Measurements from ENCODE around the gene TP53INP2. TPM values are rescaled to one million over a fixed set of nuclear protein-coding genes. Genes with fewer than 3 reads are reported as not detected.
A peak's percentile ranks its signal among the peaks of the same experiment; 100 is the strongest.
"Not testable (repeated sequence)": the region's sequence is repeated elsewhere in the genome, so short reads cannot be mapped to it uniquely, and the experiment has no call there.

Gene TP53INP2
- total RNA-seq (10 to 100 TPM in 2 of 5 experiments, 1 to 10 TPM in 3; 1.2 to 41.4 (median 1.5) TPM), polyA plus RNA-seq (under 1 TPM; 0.04 to 0.44 TPM), total RNA-seq (185 reads per million, percentile 92 among the genes with 10 or more reads in this experiment)

- CTCF ChIA-PET, result interaction anchor here (0.6 to 1.3 kb wide), 3 partner anchors 9 to 237 kb away, joined by 3 to 6 read pairs (median 4); no protein-coding TSS in a partner anchor
Observed at GRCh38 chr20:34704177-34705007, at the start of gene TP53INP2. Gene TP53INP2, plus strand, starts transcription at chr20:34704344. Its CDS starts 4,396 bp downstream, at chr20:34708740.

GRCh38 chr20:34658654-34659053 is 45.5 kb upstream of the TP53INP2 start:
- CTCF ChIA-PET; intact Hi-C loops (cut with micrococcal nuclease); H3K27ac ChIP-seq (ENCODE audit: low read depth, low read length); H3K27me3 ChIP-seq (ENCODE audit: control insufficient read depth in 2 of 2, insufficient read depth in 2 of 2, low read length in 2 of 2); H3K27ac Mint-ChIP-seq; H3K4me1 Mint-ChIP-seq; POLR2A ChIA-PET; ATAC-seq; H3K9me3 Mint-ChIP-seq; H3K9me3 ChIP-seq (ENCODE audit: control insufficient read depth in 2 of 3, low read length in 3 of 3); H3K4me3 Mint-ChIP-seq; H3K27me3 Mint-ChIP-seq; H3K36me3 ChIP-seq (ENCODE audit: control insufficient read depth in 2 of 3, insufficient read depth in 3 of 3, low read length in 3 of 3); H3K4me1 ChIP-seq (ENCODE audit: control insufficient read depth in 2 of 2, insufficient read depth in 2 of 2, low read length in 2 of 2); DNase-seq; H3K4me3 ChIP-seq (ENCODE audit: low read length): not testable (repeated sequence)
- peaks cover 0 to 11% (median 4%) of the 10 kb centered on the region in 5 donors for H3K36me3 Mint-ChIP-seq

More at GRCh38 chr20:34704177-34705007, at the start of gene TP53INP2:
- H3K27ac Mint-ChIP-seq, result peak within 1 kb of the TSS; percentile 79 to 100 (median 97)
- peak; percentile 78 for ATAC-seq
- H3K27me3 Mint-ChIP-seq, result peaks cover 0 to 25% (median 6%) of the 10 kb centered on the region in 5 donors
- H3K4me3 Mint-ChIP-seq, result peak within 1 kb of the TSS; percentile 91 to 98 (median 94)
- Histone ChIP-seq H3K4me1 (ENCODE audit: control insufficient read depth in 2 of 2, insufficient read depth in 2 of 2, low read length in 2 of 2) (peaks cover 6 to 7% of the 10 kb centered on the region in 2 donors), H3K36me3 (ENCODE audit: control insufficient read depth in 2 of 3, insufficient read depth in 3 of 3, low read length in 3 of 3) (no peaks in the 10 kb centered on the region), H3K27me3 (ENCODE audit: control insufficient read depth in 2 of 2, insufficient read depth in 2 of 2, low read length in 2 of 2) (no peaks in the 10 kb centered on the region), H3K4me3 (ENCODE audit: low read length) (peak within 1 kb of the TSS; percentile 59), H3K9me3 (ENCODE audit: control insufficient read depth in 2 of 3, low read length in 3 of 3) (no peaks in the 10 kb centered on the region), H3K27ac (ENCODE audit: low read depth, low read length) (peak within 1 kb of the TSS; percentile 94)
- DNase-seq, result peak; percentile 82 to 93 (median 87)
- POLR2A ChIA-PET, result interaction anchor here (0.9 to 2.5 kb wide), 4 partner anchors 27 to 401 kb away, joined by 3 to 14 read pairs (median 4); partner anchors contain the start of genes AHCY, ITCH and PIGU
- intact Hi-C loops (cut with micrococcal nuclease), result loop anchor here (1.0 to 10.0 kb wide), 9 partner anchors 27 to 710 kb away; partner anchors contain the start of genes NCOA6 (in 2 of the 2), PIGU (in 2 of the 2), AHCY (in 1 of the 2) and DYNLRB1 (in 1 of the 2)
- peaks cover 0 to 1% (median 0%) of the 10 kb centered on the region in 5 donors for H3K36me3 Mint-ChIP-seq
- H3K4me1 Mint-ChIP-seq, result peaks cover 15 to 39% (median 25%) of the 10 kb centered on the region in 7 donors
- H3K9me3 Mint-ChIP-seq, result peaks cover 0 to 8% (median 0%) of the 10 kb centered on the region in 11 donors

- H3K27me3 Mint-ChIP-seq; intact Hi-C loops (cut with micrococcal nuclease); H3K27ac ChIP-seq (ENCODE audit: low read depth, low read length); H3K4me3 ChIP-seq (ENCODE audit: low read length); CTCF ChIA-PET; H3K4me3 Mint-ChIP-seq; H3K4me1 Mint-ChIP-seq; H3K4me1 ChIP-seq (ENCODE audit: control insufficient read depth in 2 of 2, insufficient read depth in 2 of 2, low read length in 2 of 2); H3K36me3 ChIP-seq (ENCODE audit: control insufficient read depth in 2 of 3, insufficient read depth in 3 of 3, low read length in 3 of 3); POLR2A ChIA-PET; H3K9me3 Mint-ChIP-seq; H3K9me3 ChIP-seq (ENCODE audit: control insufficient read depth in 2 of 3, low read length in 3 of 3); ATAC-seq; H3K27me3 ChIP-seq (ENCODE audit: control insufficient read depth in 2 of 2, insufficient read depth in 2 of 2, low read length in 2 of 2); DNase-seq: not testable (repeated sequence)
- peak overlapping the region in 1 of 9 donors; percentile 67 for H3K27ac Mint-ChIP-seq
- peaks cover 0 to 12% (median 4%) of the 10 kb centered on the region in 5 donors for H3K36me3 Mint-ChIP-seq
Observed at GRCh38 chr20:34661811-34662210, 42.3 kb upstream of the TP53INP2 start.

GRCh38 chr20:34663213-34663943 is 40.8 kb upstream of the TP53INP2 start:
- H3K4me3 ChIP-seq (ENCODE audit: low read length), result no peak overlapping the region
- ChIA-PET CTCF (interaction anchor here (0.6 kb wide), 1 partner anchor 117 kb away, joined by 3 read pairs; no protein-coding TSS in a partner anchor), POLR2A (no interaction called here)
- DNase-seq (no peak), ATAC-seq (no peak)
- intact Hi-C loops (cut with micrococcal nuclease), result no loop called here
- Mint-ChIP-seq H3K4me3 (no peak overlapping the region), H3K9me3 (no peaks in the 10 kb centered on the region), H3K4me1 (peaks cover 0 to 10% (median 5%) of the 10 kb centered on the region in 7 donors), H3K27ac (no peak overlapping the region), H3K27me3 (no peaks in the 10 kb centered on the region), H3K36me3 (peaks cover 0 to 8% (median 4%) of the 10 kb centered on the region in 5 donors)
- no peaks in the 10 kb centered on the region for H3K4me1 ChIP-seq (ENCODE audit: control insufficient read depth in 2 of 2, insufficient read depth in 2 of 2, low read length in 2 of 2)
- no peaks in the 10 kb centered on the region for H3K9me3 ChIP-seq (ENCODE audit: control insufficient read depth in 2 of 3, low read length in 3 of 3)
- no peaks in the 10 kb centered on the region for H3K36me3 ChIP-seq (ENCODE audit: control insufficient read depth in 2 of 3, insufficient read depth in 3 of 3, low read length in 3 of 3)
- no peaks in the 10 kb centered on the region for H3K27me3 ChIP-seq (ENCODE audit: control insufficient read depth in 2 of 2, insufficient read depth in 2 of 2, low read length in 2 of 2)
- H3K27ac ChIP-seq (ENCODE audit: low read depth, low read length), result no peak overlapping the region

- H3K27ac Mint-ChIP-seq; H3K27me3 Mint-ChIP-seq; H3K4me3 ChIP-seq (ENCODE audit: low read length); POLR2A ChIA-PET; DNase-seq; H3K9me3 Mint-ChIP-seq; intact Hi-C loops (cut with micrococcal nuclease); H3K4me3 Mint-ChIP-seq; H3K9me3 ChIP-seq (ENCODE audit: control insufficient read depth in 2 of 3, low read length in 3 of 3); H3K4me1 ChIP-seq (ENCODE audit: control insufficient read depth in 2 of 2, insufficient read depth in 2 of 2, low read length in 2 of 2); ATAC-seq; H3K27ac ChIP-seq (ENCODE audit: low read depth, low read length); H3K27me3 ChIP-seq (ENCODE audit: control insufficient read depth in 2 of 2, insufficient read depth in 2 of 2, low read length in 2 of 2); H3K36me3 ChIP-seq (ENCODE audit: control insufficient read depth in 2 of 3, insufficient read depth in 3 of 3, low read length in 3 of 3): not testable (repeated sequence)
- CTCF ChIA-PET, result interaction anchor here (0.7 kb wide), 1 partner anchor 8 kb away, joined by 4 read pairs; no protein-coding TSS in a partner anchor
- Mint-ChIP-seq H3K4me1 (peaks cover 0 to 13% (median 5%) of the 10 kb centered on the region in 7 donors), H3K36me3 (peaks cover 0 to 11% (median 8%) of the 10 kb centered on the region in 5 donors)
Observed at GRCh38 chr20:34664751-34665150, 39.4 kb upstream of the TP53INP2 start.

- Histone ChIP-seq H3K27me3 (ENCODE audit: control insufficient read depth in 2 of 2, insufficient read depth in 2 of 2, low read length in 2 of 2) (no peaks in the 10 kb centered on the region), H3K9me3 (ENCODE audit: control insufficient read depth in 2 of 3, low read length in 3 of 3) (no peaks in the 10 kb centered on the region), H3K4me1 (ENCODE audit: control insufficient read depth in 2 of 2, insufficient read depth in 2 of 2, low read length in 2 of 2) (no peaks in the 10 kb centered on the region), H3K4me3 (ENCODE audit: low read length) (no peak overlapping the region), H3K36me3 (ENCODE audit: control insufficient read depth in 2 of 3, insufficient read depth in 3 of 3, low read length in 3 of 3) (peaks cover 0 to 3% (median 0%) of the 10 kb centered on the region in 3 experiments), H3K27ac (ENCODE audit: low read depth, low read length) (no peak overlapping the region)
- intact Hi-C loops (cut with micrococcal nuclease), result no loop called here
- Mint-ChIP-seq H3K36me3 (peaks cover 0 to 12% (median 9%) of the 10 kb centered on the region in 5 donors), H3K4me1 (peaks cover 4 to 14% (median 9%) of the 10 kb centered on the region in 7 donors), H3K27ac (no peak overlapping the region), H3K9me3 (no peaks in the 10 kb centered on the region), H3K27me3 (no peaks in the 10 kb centered on the region), H3K4me3 (no peak overlapping the region)
- CTCF ChIA-PET, result no interaction called here
- no peak for DNase-seq
- no peak for ATAC-seq
- POLR2A ChIA-PET, result no interaction called here
Observed at GRCh38 chr20:34669094-34669493, 35.0 kb upstream of the TP53INP2 start.
